Kidney tubule cell (primary cell): ENCODE results near the gene ELAC1.

Experiments
- DNase-seq: peaks from one replicate; pipeline ENCODE4 v3.0.0-alpha.2; 2018; ENCODE audit warnings: low spot score

Gene ELAC1

DNA sequence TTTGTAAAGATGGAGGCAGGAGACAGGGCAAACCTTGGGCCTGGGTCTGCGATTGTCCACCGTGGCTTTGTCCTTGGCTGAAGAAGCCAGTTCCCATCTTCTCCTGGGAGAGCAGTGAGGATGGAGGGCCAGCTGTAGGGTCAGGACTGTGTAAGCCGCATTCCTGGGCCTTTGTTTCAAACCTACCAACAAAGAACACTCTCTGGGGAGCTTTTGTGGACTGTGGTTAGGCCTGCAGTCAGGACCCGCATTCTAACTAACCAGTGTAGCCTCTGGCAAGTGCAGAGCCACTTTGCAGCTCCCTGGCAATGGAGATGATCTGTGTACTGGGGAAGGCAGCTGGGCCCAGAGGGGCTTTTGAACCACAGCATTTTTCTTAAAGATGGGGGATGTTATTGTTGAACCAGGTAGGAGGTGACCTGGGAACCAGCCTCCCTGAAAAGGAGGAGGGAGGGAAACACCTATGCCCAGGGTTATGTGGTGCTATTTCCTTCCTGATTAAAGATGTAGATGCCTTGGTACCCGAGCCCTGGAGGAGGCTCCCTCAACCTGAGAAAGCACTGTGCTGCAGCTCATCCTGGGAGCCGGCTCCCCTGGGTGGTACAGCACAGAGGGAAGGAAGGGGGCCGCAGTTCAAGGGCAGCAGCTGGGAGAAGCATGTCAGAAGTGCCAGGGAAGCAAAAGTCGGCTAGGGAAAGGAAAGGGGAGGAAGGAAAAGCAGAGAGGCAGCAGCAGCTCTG is 49.5 kb downstream of the ELAC1 start:
- DNase-seq = no peak

- DNase-seq = no peak
Measured at GRCh38 chr18:51020536-51020935, 52.7 kb downstream of the ELAC1 start.

GRCh38 chr18:51021226-51021965 is 53.6 kb downstream of the ELAC1 start:
- no peak for DNase-seq

DNA sequence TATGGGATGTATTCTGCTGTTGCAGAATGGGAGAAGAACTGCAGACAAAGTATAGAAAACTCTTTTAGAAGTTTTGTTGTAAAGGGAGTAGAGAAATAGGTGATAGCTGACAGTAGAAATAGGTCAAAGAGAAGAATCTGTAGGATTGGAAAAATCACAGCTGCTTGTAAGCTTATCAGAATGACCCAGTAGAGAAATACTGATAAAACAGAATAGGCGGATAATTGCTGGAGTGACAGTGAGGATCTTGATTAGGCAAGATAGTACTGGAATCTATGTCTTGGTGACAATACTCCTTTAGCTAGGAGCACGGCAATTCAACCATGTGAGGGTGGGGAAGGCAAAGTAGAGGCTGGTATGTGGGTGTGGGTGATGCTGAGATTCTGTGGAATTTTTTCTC is 57.7 kb downstream of the ELAC1 start:
- no peak for DNase-seq

- peak; percentile 20 for DNase-seq
Measured at GRCh38 chr18:51028201-51028805, 60.5 kb downstream of the ELAC1 start.

DNA sequence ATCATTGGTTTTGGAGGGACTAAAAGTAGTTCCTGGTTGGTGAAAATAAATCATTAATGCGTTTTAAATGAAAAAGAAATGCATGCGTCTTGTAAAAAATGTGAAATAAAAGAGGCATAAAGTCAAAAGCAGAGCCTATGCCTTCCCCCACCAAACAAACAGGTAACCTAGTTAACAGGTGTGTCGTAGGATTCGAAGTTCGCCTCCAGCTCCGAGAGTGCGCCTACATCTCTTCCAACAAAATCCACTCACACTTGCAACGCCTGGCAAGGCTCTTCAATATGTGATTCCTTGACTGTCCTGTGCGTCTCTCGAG is 61.5 kb downstream of the ELAC1 start:
- DNase-seq = no peak

DNA sequence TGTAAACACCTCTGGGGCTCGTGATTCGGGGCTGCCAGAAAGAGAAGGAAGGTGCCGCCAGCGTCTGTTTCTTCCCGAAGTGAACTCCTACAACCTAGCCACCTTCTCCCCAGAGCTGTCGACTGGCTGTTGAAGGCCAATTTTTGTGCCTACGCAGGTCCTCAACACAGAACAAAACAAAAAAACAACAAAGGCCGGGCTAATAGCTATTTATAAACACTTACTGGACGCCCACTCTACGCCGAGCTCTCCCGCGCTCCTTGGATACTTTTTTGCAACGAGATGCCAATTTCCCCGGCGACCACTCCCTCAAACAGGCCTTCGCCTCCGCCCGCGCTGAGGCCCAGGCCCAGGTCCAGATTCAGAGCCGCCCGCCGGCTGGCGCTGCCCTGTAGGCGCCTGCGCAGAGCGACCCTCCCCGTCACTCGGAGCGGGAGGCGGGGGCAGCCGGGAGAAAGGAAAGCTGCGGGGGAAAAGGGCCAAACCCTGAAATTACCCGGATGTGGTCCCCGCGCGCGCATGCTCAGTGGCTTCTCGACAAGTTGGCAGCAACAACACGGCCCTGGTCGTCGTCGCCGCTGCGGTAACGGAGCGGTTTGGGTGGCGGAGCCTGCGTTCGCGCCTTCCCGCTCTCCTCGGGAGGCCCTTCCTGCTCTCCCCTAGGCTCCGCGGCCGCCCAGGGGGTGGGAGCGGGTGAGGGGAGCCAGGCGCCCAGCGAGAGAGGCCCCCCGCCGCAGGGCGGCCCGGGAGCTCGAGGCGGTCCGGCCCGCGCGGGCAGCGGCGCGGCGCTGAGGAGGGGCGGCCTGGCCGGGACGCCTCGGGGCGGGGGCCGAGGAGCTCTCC is 62.1 kb downstream of the ELAC1 start, which contains the start of gene SMAD4:
Gene SMAD4 (plus strand): TSS at position 520 of the 843 bp plus-strand sequence. CDS start 16,834 bp downstream, outside the sequence.
- peak; percentile 96 for DNase-seq

DNA sequence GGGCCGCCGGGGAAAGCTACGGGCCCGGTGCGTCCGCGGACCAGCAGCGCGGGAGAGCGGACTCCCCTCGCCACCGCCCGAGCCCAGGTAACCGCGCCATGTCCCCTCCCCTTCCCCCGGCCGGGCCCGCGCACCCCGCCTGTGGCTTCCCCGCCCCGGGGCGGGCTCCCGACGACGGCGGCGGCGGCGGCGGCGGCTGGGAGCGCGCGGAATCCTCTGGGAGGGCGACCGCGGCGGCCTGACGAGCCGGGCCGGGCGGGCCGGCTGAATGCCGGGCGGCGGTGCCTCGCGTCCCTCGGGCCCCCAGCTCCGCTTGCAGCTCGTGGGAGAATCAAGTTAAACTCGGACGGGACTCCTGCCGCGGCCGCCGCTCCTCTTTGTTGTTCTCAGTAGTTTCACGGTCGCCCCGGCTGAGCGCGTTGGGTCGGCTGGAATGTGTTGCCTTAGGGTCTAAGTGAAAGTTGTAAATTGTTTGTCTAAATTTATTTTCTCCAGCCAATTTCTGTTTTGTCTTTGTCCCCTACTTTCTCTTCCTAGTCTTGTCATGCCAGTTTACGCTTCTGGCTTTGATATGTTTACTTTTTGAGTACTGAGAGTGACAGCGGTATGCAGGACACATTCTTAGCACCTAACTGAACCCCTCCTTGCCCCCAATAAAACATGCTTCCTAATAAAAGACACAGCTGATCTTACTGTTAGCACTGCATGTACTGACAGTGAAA is 62.9 kb downstream of the ELAC1 start:
- peak; percentile 74 for DNase-seq

GRCh38 chr18:51032193-51032592 is 64.4 kb downstream of the ELAC1 start:
- no peak for DNase-seq

DNA sequence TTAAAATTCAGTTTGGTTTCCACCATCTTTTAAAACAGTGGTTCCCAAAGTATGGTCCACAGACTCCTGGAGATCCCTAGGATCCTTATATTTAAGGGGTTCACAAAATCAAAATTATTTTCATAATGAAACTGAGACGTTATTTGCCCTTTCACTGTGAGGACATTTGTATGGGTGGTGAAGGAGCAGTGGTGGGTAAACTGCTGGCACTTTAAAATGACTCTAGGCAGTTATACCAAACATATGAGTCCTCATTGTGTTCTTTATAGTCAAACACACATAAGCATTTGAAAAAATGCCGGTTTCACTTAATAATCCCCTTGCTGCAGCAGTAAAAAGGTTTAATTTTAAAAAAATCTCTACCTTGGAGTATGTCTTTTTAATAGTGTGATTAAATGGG is 69.4 kb downstream of the ELAC1 start:
- no peak for DNase-seq
